ENCODE data around the gene HUS1B.
"Not testable (repeated sequence)": the region's sequence is repeated elsewhere in the genome, so short reads cannot be mapped to it uniquely, and the experiment has no call there.

HUS1B gene

DNA sequence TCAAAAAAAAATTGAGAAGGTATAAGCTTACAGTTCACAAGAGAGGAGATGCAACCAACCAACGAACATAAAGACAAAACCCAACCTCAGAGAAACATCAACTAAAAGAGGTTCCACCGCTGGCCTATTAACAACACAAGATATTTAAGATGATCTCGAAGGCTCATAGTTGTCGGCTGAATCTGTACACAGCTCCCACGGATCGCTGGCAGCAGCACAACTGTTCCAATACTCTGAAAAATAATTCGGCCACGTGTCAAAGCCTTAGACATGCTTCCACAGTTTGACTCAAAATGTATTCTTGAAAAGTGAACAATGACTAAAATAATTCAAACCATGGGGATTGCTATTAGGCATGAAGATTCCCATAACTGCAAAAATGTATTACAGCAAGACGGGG lies 22.4 kb upstream of the HUS1B start:
- no peak for DNase-seq (ENCODE audit: low read depth in 2 of 3, low spot score in 2 of 3)

DNA sequence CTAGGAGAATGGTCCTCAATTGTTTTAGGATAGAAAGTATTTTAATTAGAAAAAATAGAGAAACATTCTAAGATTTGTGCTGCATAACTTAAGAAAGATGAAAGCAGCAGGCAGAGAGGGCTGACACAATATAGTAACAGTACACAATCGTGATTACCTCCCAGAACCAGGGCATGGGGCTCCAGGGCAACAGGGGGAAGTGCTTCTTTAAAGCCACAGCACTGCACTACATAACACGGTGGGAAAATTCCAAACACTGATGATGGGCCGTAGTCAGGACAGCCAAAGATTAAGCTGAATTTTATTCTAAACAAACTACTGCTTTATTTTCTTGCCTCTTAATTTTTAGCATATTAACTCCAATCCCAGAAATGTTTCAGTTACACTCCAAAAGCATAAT lies 21.6 kb upstream of the HUS1B start:
- no peak for DNase-seq (ENCODE audit: low read depth in 2 of 3, low spot score in 2 of 3)

DNA sequence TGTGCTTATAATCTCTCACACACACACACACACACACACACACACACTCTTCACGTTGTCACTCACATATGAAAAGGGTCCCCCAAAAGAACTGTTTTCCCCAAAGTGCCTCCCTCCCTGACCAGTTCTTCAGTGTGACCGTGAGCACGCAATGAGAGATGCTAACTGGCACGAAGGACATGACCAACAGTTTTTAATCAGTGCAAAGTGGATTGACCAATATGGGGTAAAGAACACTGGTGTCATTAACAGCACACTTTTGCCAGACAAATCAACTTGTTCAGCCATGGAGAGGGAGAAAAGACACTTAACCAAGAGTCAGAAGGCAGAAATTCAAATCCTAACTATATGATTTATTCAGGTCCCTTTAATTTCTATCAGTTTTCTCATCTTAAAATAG lies 21.0 kb upstream of the HUS1B start:
- DNase-seq (ENCODE audit: low read depth in 2 of 3, low spot score in 2 of 3) = no peak

DNA sequence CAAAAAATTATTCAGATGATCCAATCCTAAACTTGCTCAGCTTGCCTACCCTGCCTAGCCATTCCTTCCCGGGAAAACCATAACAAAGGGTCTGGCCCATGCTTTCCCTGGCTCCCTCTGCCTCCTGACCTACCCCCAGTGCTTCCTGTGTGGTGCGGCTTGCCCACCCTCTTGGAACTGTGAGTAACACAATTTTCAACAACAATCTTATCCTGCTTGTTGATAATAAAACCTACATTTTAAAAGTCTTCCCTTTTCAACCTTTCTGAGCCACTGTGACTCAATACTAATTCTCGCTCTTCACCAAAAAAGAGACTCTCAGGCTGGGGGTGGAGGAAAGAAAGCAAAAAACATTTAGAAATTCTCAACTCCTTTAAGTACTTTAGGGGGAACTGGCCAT lies 18.1 kb upstream of the HUS1B start:
- no peak for DNase-seq (ENCODE audit: low read depth in 2 of 3, low spot score in 2 of 3)

GRCh38 chr6:674406-674805 lies 17.5 kb upstream of the HUS1B start:
- no peak for DNase-seq (ENCODE audit: low read depth in 2 of 3, low spot score in 2 of 3)

- no peak for DNase-seq (ENCODE audit: low read depth in 2 of 3, low spot score in 2 of 3)
These were observed 10.5 kb upstream of the HUS1B start for GRCh38 chr6:667253-667927.

DNA sequence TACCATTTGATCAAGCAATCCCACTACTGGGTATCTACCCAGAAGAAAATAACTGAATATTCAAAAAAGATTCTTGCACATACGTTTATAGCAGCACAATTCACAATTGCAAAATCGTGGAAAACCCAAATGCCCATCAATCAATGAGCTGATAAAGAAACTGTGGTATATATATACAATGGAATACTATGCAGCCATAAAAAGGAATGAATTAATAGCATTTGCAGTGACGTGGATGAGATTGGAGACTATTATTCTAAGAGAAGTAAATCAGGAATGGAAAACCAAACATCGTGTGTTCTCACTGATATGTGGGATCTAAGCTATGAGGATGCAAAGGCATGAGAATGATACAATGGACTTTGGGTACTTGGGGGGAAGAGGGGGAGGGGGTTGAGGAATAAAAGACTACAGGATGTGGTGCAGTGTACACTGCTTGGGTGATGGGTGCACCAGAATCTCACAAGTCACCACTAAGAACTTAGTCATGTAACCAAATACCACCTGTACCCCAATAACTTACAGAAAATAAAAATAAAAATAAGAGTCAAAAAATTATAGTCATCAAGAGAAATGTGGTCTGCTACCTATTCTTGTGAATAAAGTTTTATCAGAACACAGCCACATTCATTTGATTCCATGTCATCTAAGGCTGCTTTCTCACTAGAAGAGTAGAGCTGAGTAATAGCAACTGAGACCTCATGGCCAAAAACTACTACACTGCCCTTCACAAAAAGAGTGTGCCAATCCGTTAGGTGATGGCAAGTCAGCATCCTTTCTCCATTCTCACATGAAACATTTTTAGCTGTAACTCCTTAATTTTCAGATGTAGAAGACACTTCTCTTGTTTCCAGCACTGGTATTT lies 8.7 kb upstream of the HUS1B start:
- DNase-seq (ENCODE audit: low read depth in 2 of 3, low spot score in 2 of 3) = no peak

- not testable (repeated sequence) for DNase-seq (ENCODE audit: low read depth in 2 of 3, low spot score in 2 of 3)
These were observed 6.9 kb upstream of the HUS1B start for GRCh38 chr6:663788-664187.

DNA sequence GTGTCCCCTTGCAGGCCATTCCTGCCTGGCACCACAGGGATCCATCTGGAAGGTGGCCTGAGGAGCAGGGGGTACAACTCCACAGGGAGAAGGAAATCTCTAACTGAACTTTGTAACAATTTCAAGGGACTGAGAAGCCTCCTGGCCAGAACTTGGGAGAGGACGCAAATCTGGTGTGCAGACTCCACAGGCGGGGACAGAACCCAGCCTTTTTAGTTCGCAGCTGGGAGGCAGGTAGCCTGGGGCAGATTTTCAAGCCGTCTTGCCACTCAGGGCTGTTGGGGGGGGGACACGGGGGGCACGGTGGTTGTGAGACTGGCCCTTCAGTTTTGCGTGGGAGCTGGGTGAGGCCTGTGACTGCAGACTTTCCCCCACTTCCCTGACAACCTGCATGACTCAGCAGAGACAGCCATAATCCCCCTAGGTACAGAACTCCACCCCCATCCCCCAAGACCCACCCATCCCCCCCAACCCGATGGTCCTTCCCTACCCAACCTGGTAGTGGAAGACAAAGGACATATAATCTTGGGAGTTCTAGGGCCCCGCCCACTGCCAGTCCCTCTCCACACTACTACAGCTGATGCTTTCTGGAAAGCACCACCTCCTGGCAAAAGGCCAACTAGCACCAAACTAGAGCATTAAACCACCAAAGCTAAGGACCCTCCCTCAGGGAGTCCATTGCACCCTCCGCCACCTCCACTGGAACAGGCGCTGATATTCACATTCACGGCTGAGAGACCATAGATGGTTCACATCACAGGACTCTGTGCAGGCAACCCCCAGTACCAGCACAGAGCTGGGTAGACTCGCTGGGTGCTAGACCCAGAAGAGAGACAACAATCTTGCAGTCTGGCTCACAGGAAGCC lies 3.0 kb upstream of the HUS1B start:
- no peak for DNase-seq (ENCODE audit: low read depth in 2 of 3, low spot score in 2 of 3)

DNA sequence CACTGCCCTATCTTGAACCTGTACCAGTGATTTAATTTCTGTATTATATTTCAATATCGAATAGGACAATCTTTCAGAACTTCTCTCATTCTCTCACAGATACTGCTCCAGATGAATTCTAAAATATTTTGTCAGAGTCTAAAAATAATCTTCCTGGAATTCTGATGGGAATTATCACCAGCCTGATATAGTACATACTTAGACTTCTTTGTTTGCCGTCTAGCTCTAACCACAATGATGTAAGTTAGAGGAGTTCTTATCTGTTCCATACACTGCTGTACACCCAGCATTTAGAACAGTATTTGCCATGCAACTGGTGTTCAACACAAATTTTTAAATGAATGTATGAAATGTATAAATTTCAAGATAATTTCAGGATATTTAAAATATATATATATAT lies 1.3 kb upstream of the HUS1B start:
- no peak for DNase-seq (ENCODE audit: low read depth in 2 of 3, low spot score in 2 of 3)

DNA sequence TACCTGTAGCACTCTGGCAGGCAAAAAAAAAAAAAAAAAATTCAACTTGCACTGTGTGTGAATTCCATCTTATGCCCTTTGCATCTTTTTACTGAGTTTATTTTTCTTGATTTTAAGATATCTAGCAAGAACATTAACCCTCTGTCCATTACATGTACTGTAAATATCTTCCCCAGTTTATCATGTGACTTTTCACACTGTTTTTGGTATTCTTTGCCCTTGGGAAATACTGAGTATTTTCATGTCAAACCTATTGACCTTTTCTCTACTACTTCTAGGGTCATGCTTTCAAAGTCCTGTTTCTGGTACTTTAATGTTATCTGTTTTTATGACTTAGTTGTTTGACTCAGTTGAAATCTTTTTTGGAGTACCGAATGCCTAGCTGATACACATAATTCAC lies 843 bp upstream of the HUS1B start:
- DNase-seq (ENCODE audit: low read depth in 2 of 3, low spot score in 2 of 3) = no peak

- no peak for DNase-seq (ENCODE audit: low read depth in 2 of 3, low spot score in 2 of 3)
These were observed 2.8 kb downstream of the HUS1B start for GRCh38 chr6:654136-654535.

DNA sequence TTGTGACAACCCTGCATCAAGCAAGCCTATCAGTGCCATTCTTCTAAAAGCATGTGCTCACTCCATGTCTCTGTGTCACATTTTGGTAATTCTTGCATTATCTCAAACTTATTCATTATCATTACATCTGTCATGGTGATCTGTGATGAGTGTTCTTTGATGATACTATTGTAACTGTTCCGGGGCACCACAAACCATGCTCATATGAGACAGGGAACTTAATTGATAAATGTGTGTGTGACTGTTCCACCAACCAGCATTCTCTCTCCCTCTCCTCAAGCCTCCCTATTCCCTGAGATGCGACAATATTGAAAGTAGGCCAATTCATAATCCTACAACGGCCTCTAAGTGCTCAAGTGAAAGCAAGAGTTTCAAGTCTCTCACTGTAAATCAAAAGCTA lies 4.0 kb downstream of the HUS1B start:
- no peak for DNase-seq (ENCODE audit: low read depth in 2 of 3, low spot score in 2 of 3)

DNA sequence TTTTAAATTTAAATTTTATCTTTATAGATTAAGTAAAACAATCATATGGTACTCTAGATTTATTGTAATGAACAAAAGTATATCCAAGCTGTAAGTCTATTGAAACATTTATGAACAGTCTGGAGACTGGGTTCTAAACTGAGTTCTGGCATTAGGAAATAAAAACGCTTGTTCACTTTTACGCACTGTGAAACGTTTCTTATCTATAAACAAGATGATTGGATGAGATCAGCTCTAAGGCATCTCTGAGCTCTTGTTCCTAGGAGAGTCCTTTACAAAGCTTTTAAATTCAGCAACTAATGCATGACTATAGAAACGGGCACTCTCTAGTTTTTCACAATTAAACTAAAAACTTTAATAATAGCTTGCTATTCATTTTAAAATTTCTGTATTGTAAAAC lies 6.8 kb downstream of the HUS1B start:
- no peak for DNase-seq (ENCODE audit: low read depth in 2 of 3, low spot score in 2 of 3)

GRCh38 chr6:642805-643204 lies 14.1 kb downstream of the HUS1B start:
- no peak for DNase-seq (ENCODE audit: low read depth in 2 of 3, low spot score in 2 of 3)

DNA sequence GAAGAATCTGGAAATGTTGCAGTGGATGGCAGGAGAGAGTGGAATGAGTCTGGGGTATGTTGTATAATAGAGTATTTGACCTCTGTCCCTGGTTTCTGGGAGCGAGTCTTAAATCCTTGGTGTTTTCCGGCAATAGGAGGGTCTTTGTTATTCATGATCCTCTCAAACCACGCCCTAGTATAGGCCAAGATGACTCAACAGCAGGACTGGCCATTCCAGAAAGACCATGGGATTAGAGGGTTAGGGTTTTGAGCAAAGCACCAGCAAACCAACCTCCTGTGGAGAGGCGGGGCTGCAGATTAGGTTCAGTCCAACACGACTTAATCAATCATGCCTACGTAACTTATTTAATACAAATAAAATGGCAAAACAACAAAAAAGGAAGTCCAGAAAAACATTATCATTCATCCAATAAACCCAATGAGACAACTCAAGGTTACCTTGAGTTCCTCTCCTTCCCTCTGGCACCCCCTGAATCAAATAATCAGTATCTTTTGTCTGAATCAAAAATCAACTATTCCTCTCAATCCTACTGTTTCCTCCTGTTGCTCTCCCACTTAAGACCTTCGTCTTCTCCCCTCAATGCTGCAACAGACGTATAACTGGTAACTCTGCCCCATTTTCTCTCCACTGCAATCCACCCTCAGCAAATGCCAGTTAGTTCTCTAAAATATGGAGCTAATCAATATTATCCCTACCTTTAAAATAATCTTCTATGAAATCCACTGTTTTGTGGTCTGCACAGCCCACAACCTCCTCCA lies 15.5 kb downstream of the HUS1B start:
- no peak for DNase-seq (ENCODE audit: low read depth in 2 of 3, low spot score in 2 of 3)

- no peak for DNase-seq (ENCODE audit: low read depth in 2 of 3, low spot score in 2 of 3)
These were observed 20.4 kb downstream of the HUS1B start for GRCh38 chr6:636488-636887.

- no peak for DNase-seq (ENCODE audit: low read depth in 2 of 3, low spot score in 2 of 3)
These were observed 21.7 kb downstream of the HUS1B start for GRCh38 chr6:635233-635632.

DNA sequence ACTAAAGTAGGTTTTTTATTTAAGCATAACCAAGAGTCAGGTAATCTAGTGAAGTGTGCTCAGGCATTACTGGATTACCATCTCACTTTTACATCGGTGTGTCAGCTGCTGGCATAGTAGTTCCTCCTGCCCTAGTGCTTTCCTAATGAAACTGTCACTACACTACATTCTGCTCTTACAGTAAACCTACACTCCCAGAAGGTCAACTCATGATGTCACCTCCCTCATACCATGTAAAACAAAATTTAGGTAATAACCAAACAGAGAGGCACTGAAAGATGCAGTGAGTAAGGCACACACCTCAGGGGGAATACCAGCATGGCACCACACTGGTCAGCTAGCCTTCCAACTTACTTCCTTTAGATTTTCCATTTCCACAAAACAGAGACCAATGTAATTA lies 23.3 kb downstream of the HUS1B start:
- DNase-seq (ENCODE audit: low read depth in 2 of 3, low spot score in 2 of 3) = no peak

DNA sequence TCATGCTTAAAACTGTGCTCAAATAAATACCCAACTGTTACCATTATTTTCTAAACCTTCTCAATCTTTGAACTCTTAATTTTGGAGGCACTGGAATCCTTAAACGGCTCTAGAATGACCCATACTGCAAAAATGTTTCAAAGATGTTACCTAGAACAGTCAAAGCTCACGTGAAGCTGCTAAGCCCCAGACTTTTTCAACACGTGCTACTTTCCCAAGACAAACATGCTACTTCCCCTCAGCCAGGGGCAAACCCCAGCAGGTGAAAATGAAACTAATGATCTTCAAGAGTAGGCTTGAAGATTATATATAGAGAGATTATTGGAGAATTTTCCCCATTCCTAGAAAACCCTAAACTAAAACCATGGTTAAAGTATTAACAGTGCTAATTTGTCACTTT lies 28.1 kb downstream of the HUS1B start:
- DNase-seq (ENCODE audit: low read depth in 2 of 3, low spot score in 2 of 3) = no peak

GRCh38 chr6:626236-626635 lies 30.7 kb downstream of the HUS1B start:
- no peak for DNase-seq (ENCODE audit: low read depth in 2 of 3, low spot score in 2 of 3)

Data from activated CD8-positive, alpha-beta memory T cell treated with anti-CD3 and anti-CD28 coated beads for 48 hours (primary cell).